GM18873 (cell line): ENCODE results near the gene CCR3.

Experiments
- ATAC-seq: cut with Tn5 transposase; IDR thresholded peaks from one replicate; pipeline ENCODE4 v1.9.1; 2021; ENCODE audit warnings: mild to moderate bottlenecking, moderate library complexity, moderate number of reproducible peaks; ENCODE audit not compliant: unreplicated experiment, low FRiP score

The CCR3 gene

DNA sequence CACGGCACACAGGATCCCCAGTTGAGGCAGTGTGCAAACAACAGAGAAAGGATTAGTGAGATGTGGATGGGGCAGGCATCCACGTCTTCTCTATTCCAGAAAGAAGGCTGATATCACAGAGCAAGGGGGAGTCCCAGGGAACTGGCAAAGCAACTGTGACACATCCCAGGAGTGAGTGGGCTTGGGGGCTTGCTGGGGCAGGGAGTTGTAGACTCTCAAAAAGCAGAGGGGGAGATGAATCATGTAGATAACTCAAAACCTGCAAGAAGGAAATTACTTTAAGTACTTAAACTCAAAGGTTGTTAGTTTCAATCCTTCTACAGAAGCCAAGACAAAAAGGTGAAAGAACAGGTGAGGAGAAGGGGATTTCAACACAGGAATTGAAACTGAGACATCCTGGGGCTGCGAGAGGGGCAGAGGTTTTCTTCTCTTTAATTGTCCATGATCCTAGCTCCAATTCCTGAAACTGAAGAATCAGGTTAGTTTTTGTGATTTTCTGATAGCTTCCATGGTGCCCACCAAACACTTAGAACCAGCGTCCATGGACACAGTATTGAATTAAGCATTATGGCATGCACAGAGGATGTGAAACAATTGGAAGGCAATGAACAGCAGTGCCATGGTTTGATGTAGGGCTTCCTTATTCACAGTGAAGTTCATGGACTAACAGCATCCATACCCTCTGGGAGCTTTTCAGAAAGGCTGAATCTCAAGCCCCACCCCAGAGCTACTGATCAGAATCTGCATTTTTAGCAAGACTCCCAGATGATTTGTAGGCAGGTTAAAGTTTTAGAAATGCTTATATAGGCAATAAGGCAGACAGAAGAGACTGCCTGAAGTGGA lies 52.0 kb downstream of the CCR3 start:
- no peak for ATAC-seq

DNA sequence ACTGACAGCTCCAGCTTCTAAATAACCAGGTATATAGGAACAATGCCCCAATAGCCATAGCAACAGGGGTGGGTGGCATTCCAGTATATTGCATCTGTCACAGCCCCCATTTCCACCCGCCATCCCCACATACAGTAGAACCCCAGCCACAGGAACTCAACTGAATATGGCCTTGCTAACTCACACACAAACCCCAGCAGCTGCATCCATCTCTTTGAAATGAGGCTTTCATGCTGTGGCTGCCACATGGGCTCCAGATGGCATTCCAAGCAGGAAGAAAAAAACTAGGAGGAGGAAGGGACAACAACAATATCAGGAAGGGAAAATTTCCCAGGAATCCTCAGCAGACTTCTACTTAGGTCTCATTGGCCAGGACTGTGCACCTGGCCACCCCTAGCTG lies 54.6 kb downstream of the CCR3 start:
- no peak for ATAC-seq

DNA sequence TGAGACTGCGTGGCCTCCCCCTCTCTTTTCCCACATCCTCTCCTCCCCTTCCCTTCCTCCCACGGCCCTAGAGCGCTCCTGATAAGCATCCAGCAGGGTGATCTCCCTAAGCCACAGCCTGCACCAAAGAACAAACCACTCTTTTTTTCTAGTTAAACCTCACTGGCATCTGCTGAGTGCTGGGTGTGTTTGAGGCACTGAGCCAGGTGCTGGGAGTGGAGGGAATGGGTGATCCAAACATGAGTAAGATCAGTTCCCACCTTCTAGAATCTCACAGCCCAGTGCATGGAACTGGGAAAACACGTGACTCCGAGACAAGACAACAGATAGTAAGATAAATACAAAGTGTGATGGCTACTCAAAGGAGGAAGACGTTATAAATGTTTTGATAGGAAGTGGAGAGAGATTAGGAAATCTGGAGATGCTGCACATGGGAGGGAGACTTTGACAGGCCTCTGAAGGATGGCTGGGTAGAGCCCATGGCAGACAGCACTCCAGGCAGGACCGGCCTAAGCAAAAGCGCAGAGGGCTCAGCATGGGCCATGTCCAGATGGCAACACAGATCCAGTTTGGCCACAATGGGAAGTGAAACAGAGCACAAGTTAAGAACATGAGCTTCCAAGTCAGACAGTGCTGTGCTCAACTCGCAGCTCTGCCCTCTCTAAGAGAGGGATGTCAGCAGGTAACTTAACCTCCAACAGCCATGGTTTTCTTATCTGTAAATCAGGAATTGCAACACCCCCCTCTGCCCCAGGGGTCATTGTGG lies 55.6 kb downstream of the CCR3 start:
- no peak for ATAC-seq

DNA sequence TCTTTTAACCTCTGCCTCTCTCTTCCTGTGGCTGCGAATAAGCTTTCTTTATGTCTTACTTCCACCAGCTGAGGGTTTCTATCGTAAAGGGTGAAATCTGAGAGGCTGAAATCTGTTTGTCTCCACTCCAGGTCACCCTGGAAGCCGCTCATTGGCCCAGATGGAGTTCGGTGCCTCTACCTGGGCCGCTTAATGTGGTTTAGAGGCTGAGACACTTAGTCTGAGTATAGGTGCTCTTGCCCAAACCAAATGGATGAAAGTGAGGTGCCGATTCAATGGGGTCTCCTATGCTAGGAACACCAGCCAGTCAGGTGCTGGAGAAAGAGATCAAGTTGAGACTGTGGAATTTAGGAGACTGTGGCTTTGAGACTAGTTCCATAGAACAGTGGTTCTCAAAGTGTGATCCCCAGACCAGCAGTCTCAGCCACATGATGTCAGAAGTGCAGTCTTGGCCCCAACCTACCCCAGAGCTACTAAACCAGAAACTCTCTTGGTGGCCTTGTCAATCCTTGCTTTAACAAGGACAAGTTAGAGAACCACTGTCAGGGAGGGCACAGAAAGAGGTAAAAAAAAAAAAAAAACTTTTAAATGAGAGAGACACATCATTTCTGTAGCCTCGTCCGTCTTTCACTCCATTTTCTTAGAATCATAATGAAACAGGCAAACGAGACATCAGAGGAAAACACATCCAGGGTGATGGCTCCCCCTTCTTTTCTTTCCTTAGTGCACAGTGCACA lies 56.8 kb downstream of the CCR3 start:
- ATAC-seq: no peak

DNA sequence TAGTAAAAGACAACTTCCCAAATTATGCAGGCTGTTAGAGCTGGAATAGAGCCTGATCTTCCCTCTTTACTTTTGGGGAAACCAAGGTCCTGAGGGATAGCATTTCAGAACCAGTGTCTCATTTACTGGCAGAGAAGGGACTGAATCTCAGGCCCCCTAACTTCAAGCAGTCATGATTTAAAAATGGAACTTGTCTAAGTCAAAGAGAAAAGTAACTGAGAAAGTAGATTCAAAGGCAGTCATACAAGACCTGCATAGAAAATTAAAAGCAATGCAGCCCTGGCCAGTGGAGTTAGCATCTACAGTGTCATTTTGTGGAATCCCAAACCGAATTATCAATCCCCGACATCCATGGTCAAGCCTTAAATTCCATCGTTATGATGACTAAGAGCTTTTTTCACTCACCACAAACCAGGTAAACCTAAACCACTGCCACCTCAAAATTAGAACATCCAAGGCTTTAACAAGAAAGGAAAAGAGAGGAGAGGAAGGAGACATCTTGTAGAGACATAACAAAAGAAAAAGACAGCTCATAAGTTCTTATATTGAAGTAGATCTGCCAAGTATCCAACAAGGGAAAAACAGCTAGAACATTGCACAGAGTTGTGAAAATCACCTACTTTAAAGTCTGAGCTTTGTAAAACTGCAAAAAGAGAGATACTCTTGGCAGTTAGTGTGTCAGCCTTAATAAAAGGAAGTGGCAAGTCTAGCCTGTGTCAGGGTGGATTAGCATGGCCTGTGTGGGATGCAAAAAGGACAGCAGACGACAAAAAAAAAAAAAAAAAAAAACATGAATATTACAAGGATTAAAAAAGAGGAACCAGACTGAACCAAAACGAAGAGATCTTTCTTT lies 57.6 kb downstream of the CCR3 start:
- no peak for ATAC-seq

DNA sequence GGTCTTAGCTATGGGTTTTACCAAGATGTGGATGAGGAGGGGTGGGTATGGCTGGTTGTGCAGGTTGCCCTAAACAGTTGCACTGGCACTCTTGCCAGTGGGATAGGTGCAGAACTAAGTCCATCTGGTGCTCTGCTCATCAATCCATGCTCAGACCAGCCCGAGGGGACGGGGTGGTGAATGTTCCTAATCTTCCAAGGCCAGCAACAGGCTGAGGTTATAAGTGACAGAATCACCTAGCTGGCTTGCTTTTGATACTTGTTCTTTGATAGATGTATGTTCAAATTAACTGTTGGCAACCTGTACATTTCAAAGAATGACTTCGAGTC lies 58.2 kb downstream of the CCR3 start:
- no peak for ATAC-seq

DNA sequence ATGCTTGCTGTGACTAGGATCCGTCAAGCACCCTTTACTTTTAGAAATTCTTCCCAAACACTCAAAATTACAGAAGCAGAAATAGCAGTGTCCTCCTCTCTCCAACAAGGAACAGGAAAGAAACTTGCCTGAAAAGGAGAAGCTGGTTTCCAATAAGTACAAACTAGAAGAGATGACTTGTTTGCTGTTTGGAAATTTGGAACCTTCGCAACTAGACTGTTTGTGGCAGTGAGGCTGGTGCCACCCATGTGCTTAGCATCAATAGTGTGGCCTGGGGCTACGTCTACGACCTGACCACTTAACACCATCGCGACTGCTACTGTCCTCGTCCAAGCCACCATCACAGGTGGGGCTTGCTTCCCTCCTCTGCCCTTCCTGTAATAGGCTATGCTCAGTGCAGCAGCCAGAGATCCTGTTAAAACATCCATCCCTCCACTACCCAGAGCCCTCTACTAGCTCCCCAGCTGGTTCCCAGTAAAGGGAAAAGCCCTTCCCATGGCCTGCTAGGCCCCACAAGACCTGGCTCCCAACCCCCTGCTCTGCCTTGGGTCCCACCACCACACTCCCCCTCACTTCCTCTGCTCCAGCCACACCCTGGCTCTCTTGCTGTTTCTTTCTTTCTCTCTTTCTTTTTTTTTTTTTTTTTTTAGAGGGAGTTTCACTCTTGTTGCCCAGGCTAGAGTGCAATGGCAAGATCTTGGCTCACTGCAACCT lies 59.0 kb downstream of the CCR3 start:
- ATAC-seq: no peak

DNA sequence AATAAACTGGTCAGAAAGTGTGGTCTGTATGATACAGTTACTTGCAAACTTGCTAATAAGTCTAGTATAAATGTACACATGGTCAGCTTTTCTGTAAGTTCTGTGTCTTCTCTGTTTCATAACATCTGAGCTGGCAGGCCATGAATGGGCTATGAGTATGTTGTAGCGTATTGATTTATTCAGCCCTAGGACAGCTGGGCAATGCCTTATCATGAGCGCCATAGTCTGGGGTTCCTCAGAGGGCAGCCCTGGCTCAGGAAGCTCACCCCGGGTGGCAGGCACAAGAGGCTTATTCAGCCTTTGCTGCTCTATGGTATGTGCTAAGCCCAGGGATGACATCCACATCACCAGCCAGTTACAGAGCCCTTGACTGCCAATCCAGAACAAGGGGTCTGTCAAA lies 61.0 kb downstream of the CCR3 start:
- ATAC-seq: no peak

DNA sequence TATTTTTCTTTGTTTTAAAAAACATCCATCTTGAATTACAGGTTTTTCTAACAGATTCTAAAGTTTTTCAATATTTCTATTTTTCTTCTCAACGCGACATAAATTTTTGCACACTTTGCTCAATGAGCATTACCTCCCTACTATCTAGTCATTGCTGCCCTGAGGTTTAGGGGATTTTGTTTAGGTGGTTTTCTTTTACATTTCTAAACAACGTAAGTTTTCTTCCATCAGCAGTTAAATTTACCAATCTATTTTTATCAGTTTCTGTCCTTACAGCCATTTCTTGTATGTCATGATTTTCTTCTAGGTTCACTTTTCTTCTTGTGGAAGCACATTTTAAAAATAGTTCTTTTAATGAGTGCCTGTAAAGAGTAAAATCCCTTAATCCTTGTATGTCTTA lies 62.5 kb downstream of the CCR3 start:
- ATAC-seq: no peak

DNA sequence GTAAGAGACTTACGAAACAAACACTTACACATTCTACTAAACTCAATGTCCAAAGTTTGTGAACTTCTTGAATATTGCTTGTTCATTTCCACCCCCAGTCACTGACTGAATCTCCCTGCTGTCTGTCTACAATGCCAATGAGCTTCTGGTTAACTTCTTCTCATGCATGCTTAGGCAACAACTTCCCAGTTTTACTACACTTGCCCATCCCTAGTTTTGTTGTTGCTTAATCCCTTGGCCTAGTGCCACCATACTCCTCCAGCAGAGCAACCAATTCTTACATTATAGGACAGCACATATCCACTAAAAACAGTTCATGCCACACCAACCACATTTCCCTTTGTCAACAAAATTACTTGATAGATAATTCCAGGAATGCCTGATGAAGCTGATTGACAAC lies 70.7 kb downstream of the CCR3 start:
- ATAC-seq: no peak

DNA sequence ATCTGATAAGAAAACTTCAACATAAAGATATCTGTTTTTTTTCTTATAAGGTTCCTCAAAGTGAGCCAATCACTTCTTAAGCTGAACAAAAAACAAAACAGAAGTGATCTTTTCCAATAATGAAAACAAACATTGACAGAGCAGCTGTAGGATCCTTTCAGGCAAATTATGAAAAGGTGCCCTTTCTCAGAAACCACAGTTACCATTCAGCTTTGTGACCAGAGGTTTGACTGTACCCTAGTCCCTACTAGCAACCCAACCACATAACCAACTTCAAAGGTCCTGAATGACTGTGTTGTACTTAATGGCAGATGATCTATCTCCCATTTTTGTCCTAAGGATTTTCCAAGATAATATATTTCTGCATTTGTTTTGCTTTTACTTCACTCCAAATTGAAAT lies 72.3 kb downstream of the CCR3 start:
- no peak for ATAC-seq

DNA sequence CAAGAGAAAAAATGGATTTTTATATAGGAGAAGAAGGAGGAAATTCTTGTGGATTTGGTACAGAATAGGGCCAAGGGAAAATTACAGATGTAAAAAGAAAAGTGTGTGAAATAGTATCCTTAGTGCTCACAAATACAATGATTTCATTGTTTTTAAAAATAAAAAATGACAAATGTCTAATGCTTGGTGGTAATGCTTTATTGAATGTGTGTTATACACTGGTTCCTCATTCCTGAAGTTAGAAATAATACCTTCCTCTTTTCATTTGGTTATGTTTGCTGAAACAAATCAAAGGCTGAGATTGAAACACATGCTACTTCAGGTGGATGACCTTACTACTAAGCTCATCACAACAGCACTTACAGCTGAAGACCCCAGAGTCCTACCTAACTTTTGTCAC lies 73.9 kb downstream of the CCR3 start:
- no peak for ATAC-seq
